ENCODE data around the gene ZC3H18. TPM values are rescaled to one million over a fixed set of nuclear protein-coding genes. Genes with fewer than 3 reads are reported as not detected.

Gene ZC3H18
- total and polyA plus RNA-seq, 2 donors from 2014 or later = 11.4 to 38.2 TPM

GRCh38 chr16:88585269-88585668, 15.1 kb downstream of the ZC3H18 start:
- Histone ChIP-seq H3K36me3 (ENCODE audit: control insufficient read depth in 2 of 3, insufficient read depth in 3 of 3, low read length in 3 of 3) (peaks cover 2 to 42% (median 35%) of the 10 kb centered on the region in 3 donors), H3K9me3 (ENCODE audit: control insufficient read depth in 2 of 3, insufficient read depth in 1 of 3, low read length in 3 of 3) (no peaks in the 10 kb centered on the region), H3K9ac (ENCODE audit: low read length in 3 of 3) (no peak overlapping the region), H3K27me3 (ENCODE audit: control insufficient read depth, insufficient read depth, low read length) (no peaks in the 10 kb centered on the region), H3K27ac (ENCODE audit: low read depth in 2 of 2, low read length in 2 of 2) (no peak overlapping the region), H3K4me3 (ENCODE audit: low read length in 3 of 3) (no peak overlapping the region), H3K4me1 (ENCODE audit: control insufficient read depth in 2 of 3, insufficient read depth in 2 of 3, low read depth in 1 of 3, low read length in 3 of 3) (no peaks in the 10 kb centered on the region)
- TF ChIP-seq CTCF (IDR thresholded peaks at IDR 0.05; ENCODE audit: borderline replicate concordance, extremely low read depth, insufficient read depth) = no peak
- FAIRE-seq = no peak
- intact Hi-C loops (cut with DNase I) = no loop called here
- DNase-seq = no peak

GRCh38 chr16:88585927-88586581, 15.9 kb downstream of the ZC3H18 start:
- intact Hi-C loops (cut with DNase I) = no loop called here
- Histone ChIP-seq H3K27ac (ENCODE audit: low read depth in 2 of 2, low read length in 2 of 2) (no peak overlapping the region), H3K9me3 (ENCODE audit: control insufficient read depth in 2 of 3, insufficient read depth in 1 of 3, low read length in 3 of 3) (no peaks in the 10 kb centered on the region), H3K4me3 (ENCODE audit: low read length in 3 of 3) (no peak overlapping the region), H3K36me3 (ENCODE audit: control insufficient read depth in 2 of 3, insufficient read depth in 3 of 3, low read length in 3 of 3) (peaks cover 2 to 46% (median 32%) of the 10 kb centered on the region in 3 donors), H3K4me1 (ENCODE audit: control insufficient read depth in 2 of 3, insufficient read depth in 2 of 3, low read depth in 1 of 3, low read length in 3 of 3) (no peaks in the 10 kb centered on the region), H3K9ac (ENCODE audit: low read length in 3 of 3) (no peak overlapping the region), H3K27me3 (ENCODE audit: control insufficient read depth, insufficient read depth, low read length) (no peaks in the 10 kb centered on the region)
- DNase-seq (no peak), FAIRE-seq (no peak)
- no peak for TF ChIP-seq CTCF (IDR thresholded peaks at IDR 0.05; ENCODE audit: borderline replicate concordance, extremely low read depth, insufficient read depth)

- intact Hi-C loops (cut with DNase I) = no loop called here
- FAIRE-seq = no peak
- peaks cover 2 to 45% (median 32%) of the 10 kb centered on the region in 3 donors for H3K36me3 ChIP-seq (ENCODE audit: control insufficient read depth in 2 of 3, insufficient read depth in 3 of 3, low read length in 3 of 3)
These were observed 17.9 kb downstream of the ZC3H18 start for GRCh38 chr16:88588148-88588547.

More at GRCh38 chr16:88588148-88588547, 17.9 kb downstream of the ZC3H18 start:
- TF ChIP-seq CTCF (IDR thresholded peaks at IDR 0.05; ENCODE audit: borderline replicate concordance, extremely low read depth, insufficient read depth) = no peak
- Histone ChIP-seq H3K27me3 (ENCODE audit: control insufficient read depth, insufficient read depth, low read length) (no peaks in the 10 kb centered on the region), H3K9ac (ENCODE audit: low read length in 3 of 3) (no peak overlapping the region), H3K4me1 (ENCODE audit: control insufficient read depth in 2 of 3, insufficient read depth in 2 of 3, low read depth in 1 of 3, low read length in 3 of 3) (no peaks in the 10 kb centered on the region), H3K27ac (ENCODE audit: low read depth in 2 of 2, low read length in 2 of 2) (no peak overlapping the region), H3K4me3 (ENCODE audit: low read length in 3 of 3) (no peak overlapping the region), H3K9me3 (ENCODE audit: control insufficient read depth in 2 of 3, insufficient read depth in 1 of 3, low read length in 3 of 3) (no peaks in the 10 kb centered on the region)
- DNase-seq = no peak

All from kidney (tissue), 14 donors.